PC-9 (cell line): ENCODE results near the gene NEO1.

Source experiments
- EZH2 ChIP-seq: fragments of 200-600 bp; sonication (generic); IDR thresholded peaks from 2 replicates; pipeline ENCODE4 v1.8.0; 2017; ENCODE audit warnings: antibody characterized with exemption, low read depth
- TF ChIP-seq, protein P1 (sequence below): fragments of 200-600 bp; sonication (generic); conservative IDR thresholded peaks from 2 replicates; pipeline ENCODE4 v1.6.1; 2017; ENCODE audit warnings: mixed run types, antibody characterized with exemption, mild to moderate bottlenecking, moderate library complexity

DNA sequence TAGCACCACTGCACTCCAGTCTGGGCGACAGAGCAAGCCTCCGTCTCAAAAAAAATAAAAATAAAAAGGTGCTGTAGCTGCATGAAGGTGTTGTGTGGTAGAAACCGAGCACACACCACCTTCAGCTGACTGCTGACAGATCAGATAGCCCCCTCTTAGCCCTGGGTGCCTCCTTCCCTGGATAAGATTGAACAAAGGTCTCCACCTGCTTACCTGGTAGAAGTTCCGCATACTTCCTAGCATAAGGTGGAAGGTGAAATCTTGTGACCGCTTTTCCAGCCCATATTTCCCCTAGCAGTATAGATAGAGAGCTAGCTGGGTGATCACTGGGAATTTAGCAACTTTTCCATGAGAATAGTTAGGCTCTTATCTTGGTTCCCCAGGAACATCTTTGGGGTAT is 18.7 kb upstream of the NEO1 start:
- TF ChIP-seq EZH2, result no peak
- TF ChIP-seq, protein P1, sequence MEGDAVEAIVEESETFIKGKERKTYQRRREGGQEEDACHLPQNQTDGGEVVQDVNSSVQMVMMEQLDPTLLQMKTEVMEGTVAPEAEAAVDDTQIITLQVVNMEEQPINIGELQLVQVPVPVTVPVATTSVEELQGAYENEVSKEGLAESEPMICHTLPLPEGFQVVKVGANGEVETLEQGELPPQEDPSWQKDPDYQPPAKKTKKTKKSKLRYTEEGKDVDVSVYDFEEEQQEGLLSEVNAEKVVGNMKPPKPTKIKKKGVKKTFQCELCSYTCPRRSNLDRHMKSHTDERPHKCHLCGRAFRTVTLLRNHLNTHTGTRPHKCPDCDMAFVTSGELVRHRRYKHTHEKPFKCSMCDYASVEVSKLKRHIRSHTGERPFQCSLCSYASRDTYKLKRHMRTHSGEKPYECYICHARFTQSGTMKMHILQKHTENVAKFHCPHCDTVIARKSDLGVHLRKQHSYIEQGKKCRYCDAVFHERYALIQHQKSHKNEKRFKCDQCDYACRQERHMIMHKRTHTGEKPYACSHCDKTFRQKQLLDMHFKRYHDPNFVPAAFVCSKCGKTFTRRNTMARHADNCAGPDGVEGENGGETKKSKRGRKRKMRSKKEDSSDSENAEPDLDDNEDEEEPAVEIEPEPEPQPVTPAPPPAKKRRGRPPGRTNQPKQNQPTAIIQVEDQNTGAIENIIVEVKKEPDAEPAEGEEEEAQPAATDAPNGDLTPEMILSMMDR, result no peak
